ENCODE data around the gene SKP2.
"Not testable (repeated sequence)": the region's sequence is repeated elsewhere in the genome, so short reads cannot be mapped to it uniquely, and the experiment has no call there.

The SKP2 gene

GRCh38 chr5:36184408-36184807, 32.5 kb downstream of the SKP2 start:
- in situ Hi-C loops (cut with MboI; ENCODE audit: low pct_unique_long_range_greater_than_20kb, low sequenced_read_pairs); DNase-seq: not testable (repeated sequence)

- no peak for DNase-seq
- in situ Hi-C loops (cut with MboI; ENCODE audit: low pct_unique_long_range_greater_than_20kb, low sequenced_read_pairs), result no loop called here
These were observed 41.8 kb downstream of the SKP2 start for GRCh38 chr5:36193746-36194145.

GRCh38 chr5:36198281-36198680, 46.4 kb downstream of the SKP2 start:
- in situ Hi-C loops (cut with MboI; ENCODE audit: low pct_unique_long_range_greater_than_20kb, low sequenced_read_pairs), result no loop called here
- no peak for DNase-seq

- in situ Hi-C loops (cut with MboI; ENCODE audit: low pct_unique_long_range_greater_than_20kb, low sequenced_read_pairs); DNase-seq: not testable (repeated sequence)
These were observed 46.9 kb downstream of the SKP2 start for GRCh38 chr5:36198783-36199182.

- in situ Hi-C loops (cut with MboI; ENCODE audit: low pct_unique_long_range_greater_than_20kb, low sequenced_read_pairs), result no loop called here
- no peak for DNase-seq
These were observed 47.7 kb downstream of the SKP2 start for GRCh38 chr5:36199620-36200019.

GRCh38 chr5:36200513-36200912, 48.6 kb downstream of the SKP2 start:
- in situ Hi-C loops (cut with MboI; ENCODE audit: low pct_unique_long_range_greater_than_20kb, low sequenced_read_pairs), result no loop called here
- no peak for DNase-seq

GRCh38 chr5:36202521-36202961, 50.6 kb downstream of the SKP2 start:
- in situ Hi-C loops (cut with MboI; ENCODE audit: low pct_unique_long_range_greater_than_20kb, low sequenced_read_pairs), result no loop called here
- DNase-seq, result no peak

- no peak for DNase-seq
- in situ Hi-C loops (cut with MboI; ENCODE audit: low pct_unique_long_range_greater_than_20kb, low sequenced_read_pairs), result no loop called here
These were observed 53.4 kb downstream of the SKP2 start for GRCh38 chr5:36205329-36205728.

- DNase-seq, result no peak
- in situ Hi-C loops (cut with MboI; ENCODE audit: low pct_unique_long_range_greater_than_20kb, low sequenced_read_pairs), result no loop called here
These were observed 55.0 kb downstream of the SKP2 start for GRCh38 chr5:36206913-36207312.

- DNase-seq, result no peak
- in situ Hi-C loops (cut with MboI; ENCODE audit: low pct_unique_long_range_greater_than_20kb, low sequenced_read_pairs), result no loop called here
These were observed 56.9 kb downstream of the SKP2 start for GRCh38 chr5:36208786-36209185.

- in situ Hi-C loops (cut with MboI; ENCODE audit: low pct_unique_long_range_greater_than_20kb, low sequenced_read_pairs), result no loop called here
These were observed 57.8 kb downstream of the SKP2 start for GRCh38 chr5:36209664-36210063.

GRCh38 chr5:36214436-36214835, 62.5 kb downstream of the SKP2 start:
- in situ Hi-C loops (cut with MboI; ENCODE audit: low pct_unique_long_range_greater_than_20kb, low sequenced_read_pairs), result no loop called here
- no peak for DNase-seq

More at GRCh38 chr5:36209664-36210063, 57.8 kb downstream of the SKP2 start:
- DNase-seq, result no peak

GRCh38 chr5:36215910-36216309, 64.0 kb downstream of the SKP2 start:
- no peak for DNase-seq
- in situ Hi-C loops (cut with MboI; ENCODE audit: low pct_unique_long_range_greater_than_20kb, low sequenced_read_pairs), result no loop called here

- in situ Hi-C loops (cut with MboI; ENCODE audit: low pct_unique_long_range_greater_than_20kb, low sequenced_read_pairs), result no loop called here
- DNase-seq, result no peak
These were observed 65.7 kb downstream of the SKP2 start for GRCh38 chr5:36217567-36217966.

- no peak for DNase-seq
- in situ Hi-C loops (cut with MboI; ENCODE audit: low pct_unique_long_range_greater_than_20kb, low sequenced_read_pairs), result no loop called here
These were observed 66.1 kb downstream of the SKP2 start for GRCh38 chr5:36217988-36218387.

- in situ Hi-C loops (cut with MboI; ENCODE audit: low pct_unique_long_range_greater_than_20kb, low sequenced_read_pairs), result no loop called here
These were observed 70.7 kb downstream of the SKP2 start for GRCh38 chr5:36222620-36223019.

GRCh38 chr5:36227046-36227445, 75.1 kb downstream of the SKP2 start:
- no peak for DNase-seq
- in situ Hi-C loops (cut with MboI; ENCODE audit: low pct_unique_long_range_greater_than_20kb, low sequenced_read_pairs), result no loop called here

More at GRCh38 chr5:36222620-36223019, 70.7 kb downstream of the SKP2 start:
- no peak for DNase-seq

GRCh38 chr5:36228505-36228904, 76.6 kb downstream of the SKP2 start:
- DNase-seq, result no peak
- in situ Hi-C loops (cut with MboI; ENCODE audit: low pct_unique_long_range_greater_than_20kb, low sequenced_read_pairs), result no loop called here

- no peak for DNase-seq
- in situ Hi-C loops (cut with MboI; ENCODE audit: low pct_unique_long_range_greater_than_20kb, low sequenced_read_pairs), result no loop called here
These were observed 78.4 kb downstream of the SKP2 start for GRCh38 chr5:36230151-36230790.

- in situ Hi-C loops (cut with MboI; ENCODE audit: low pct_unique_long_range_greater_than_20kb, low sequenced_read_pairs), result no loop called here
These were observed 80.6 kb downstream of the SKP2 start for GRCh38 chr5:36232533-36232932.

More at GRCh38 chr5:36232533-36232932, 80.6 kb downstream of the SKP2 start:
- DNase-seq, result no peak
